BE2C (cell line): ENCODE data around the gene FILIP1.

ENCODE experiments used
- DNase-seq: peaks from one replicate; pipeline ENCODE4 v3.0.0-alpha.2; 2020
- H3K27me3 ChIP-seq: fragments of 250-450 bp; sonication (Bioruptor Pico); 2 replicates; pipeline ENCODE4 v1.5.1; 2020; ENCODE audit warnings: mild to moderate bottlenecking
- H3K36me3 ChIP-seq: fragments of 250-450 bp; sonication (Bioruptor Pico); 2 replicates; pipeline ENCODE4 v1.5.1; 2020; ENCODE audit warnings: mild to moderate bottlenecking
- H3K4me1 ChIP-seq: fragments of 250-450 bp; sonication (Bioruptor Pico); 2 replicates; pipeline ENCODE4 v1.5.1; 2020
- H3K4me3 ChIP-seq: 2 replicates; pipeline ENCODE4 v1.5.1; 2011; ENCODE audit warnings: low read depth, low read length
- H3K9me3 ChIP-seq: fragments of 250-450 bp; sonication (Bioruptor Pico); 2 replicates; pipeline ENCODE4 v1.5.1; 2020
- CTCF ChIP-seq: IDR thresholded peaks from 2 replicates; pipeline ENCODE4 v1.5.1; 2012; ENCODE audit warnings: mild to moderate bottlenecking, low read depth, low read length

The FILIP1 gene

GRCh38 chr6:75279418-75279817 lies 214.2 kb downstream of the FILIP1 start:
- Histone ChIP-seq H3K36me3 (no peaks in the 10 kb centered on the region; the same call in none of the 2 replicates), H3K4me1 (peaks cover 19% of the 10 kb centered on the region), H3K9me3 (no peaks in the 10 kb centered on the region), H3K4me3 (no peak overlapping the region), H3K27me3 (no peaks in the 10 kb centered on the region)
- DNase-seq: no peak
- no peak for TF ChIP-seq CTCF

GRCh38 chr6:75278474-75279077 lies 215.0 kb downstream of the FILIP1 start:
- no peaks in the 10 kb centered on the region for H3K27me3 ChIP-seq
- no peak overlapping the region for H3K4me3 ChIP-seq
- H3K9me3 ChIP-seq: no peaks in the 10 kb centered on the region
- DNase-seq: no peak
- TF ChIP-seq CTCF: no peak
- H3K4me1 ChIP-seq: peaks cover 19% of the 10 kb centered on the region
- H3K36me3 ChIP-seq: no peaks in the 10 kb centered on the region; the same call in none of the 2 replicates

GRCh38 chr6:75275067-75275466 lies 218.5 kb downstream of the FILIP1 start:
- TF ChIP-seq CTCF: no peak
- H3K4me3 ChIP-seq: no peak overlapping the region
- no peak for DNase-seq
- no peaks in the 10 kb centered on the region; the same call in 1 of the 2 replicates for H3K9me3 ChIP-seq
- H3K27me3 ChIP-seq: no peaks in the 10 kb centered on the region
- H3K4me1 ChIP-seq: peaks cover 18% of the 10 kb centered on the region
- H3K36me3 ChIP-seq: no peaks in the 10 kb centered on the region; the same call in none of the 2 replicates

- no peak for DNase-seq
- H3K4me1 ChIP-seq: peaks cover 7% of the 10 kb centered on the region
- H3K9me3 ChIP-seq: no peaks in the 10 kb centered on the region; the same call in 1 of the 2 replicates
- no peaks in the 10 kb centered on the region; the same call in none of the 2 replicates for H3K36me3 ChIP-seq
- no peak for TF ChIP-seq CTCF
- no peak overlapping the region for H3K4me3 ChIP-seq
- no peaks in the 10 kb centered on the region for H3K27me3 ChIP-seq
Measured at GRCh38 chr6:75273009-75273408, 220.6 kb downstream of the FILIP1 start.

- Histone ChIP-seq H3K9me3 (no peaks in the 10 kb centered on the region; the same call in 1 of the 2 replicates), H3K4me1 (peaks cover 7% of the 10 kb centered on the region), H3K36me3 (no peaks in the 10 kb centered on the region; the same call in none of the 2 replicates), H3K27me3 (no peaks in the 10 kb centered on the region), H3K4me3 (no peak overlapping the region)
- no peak for TF ChIP-seq CTCF
- DNase-seq: no peak
Measured at GRCh38 chr6:75272145-75272840, 221.3 kb downstream of the FILIP1 start.

- Histone ChIP-seq H3K36me3 (no peaks in the 10 kb centered on the region), H3K4me1 (no peaks in the 10 kb centered on the region), H3K4me3 (no peak overlapping the region), H3K9me3 (no peaks in the 10 kb centered on the region; the same call in 1 of the 2 replicates), H3K27me3 (no peaks in the 10 kb centered on the region)
- no peak for DNase-seq
- no peak for TF ChIP-seq CTCF
Measured at GRCh38 chr6:75268988-75269354, 224.6 kb downstream of the FILIP1 start.
